CD1c-positive myeloid dendritic cell (primary cell): Measurements from ENCODE around the gene C18orf32.
"Not testable (repeated sequence)": the region's sequence is repeated elsewhere in the genome, so short reads cannot be mapped to it uniquely, and the experiment has no call there.

Source experiments
- DNase-seq: peaks from one replicate; pipeline ENCODE4 v3.0.0-alpha.2; 2016; ENCODE audit errors: extremely low spot score

C18orf32 gene

GRCh38 chr18:49500201-49500921, 13.3 kb upstream of the C18orf32 start:
- DNase-seq, result no peak

DNA sequence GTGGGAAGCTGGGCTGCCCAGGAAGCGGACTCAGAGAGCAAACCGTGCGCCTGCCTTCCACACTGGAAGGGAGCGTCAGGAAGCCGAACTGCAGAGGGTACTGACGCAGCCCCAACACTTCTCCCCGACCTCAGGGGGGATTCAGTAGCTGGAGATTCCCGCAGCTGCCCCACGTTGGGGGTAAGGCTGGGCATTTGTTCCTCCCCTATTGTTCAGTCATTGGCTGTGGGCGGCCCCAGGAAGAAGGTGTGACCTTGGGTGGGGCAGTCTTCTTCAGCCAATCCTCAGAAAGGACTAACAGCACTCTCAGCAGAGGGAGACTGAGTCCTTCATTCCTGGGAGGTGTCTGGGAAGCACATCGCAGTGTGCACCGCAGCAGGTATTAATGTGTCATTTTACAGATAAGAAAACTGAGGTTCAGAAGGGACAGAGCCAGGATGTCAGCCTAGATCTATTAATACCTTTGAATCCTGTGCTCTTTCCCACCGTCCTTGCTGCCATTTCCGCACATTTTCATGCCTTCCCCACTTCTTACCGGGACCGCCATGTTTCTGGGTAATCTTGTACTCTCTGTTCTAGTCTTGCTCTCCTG, 12.1 kb upstream of the C18orf32 start:
- no peak for DNase-seq

GRCh38 chr18:49495480-49495879, 8.4 kb upstream of the C18orf32 start:
- DNase-seq, result no peak

- DNase-seq, result no peak
Measured at GRCh38 chr18:49495076-49495475, 8.0 kb upstream of the C18orf32 start.

- no peak for DNase-seq
Measured at GRCh38 chr18:49494660-49495059, 7.6 kb upstream of the C18orf32 start.

DNA sequence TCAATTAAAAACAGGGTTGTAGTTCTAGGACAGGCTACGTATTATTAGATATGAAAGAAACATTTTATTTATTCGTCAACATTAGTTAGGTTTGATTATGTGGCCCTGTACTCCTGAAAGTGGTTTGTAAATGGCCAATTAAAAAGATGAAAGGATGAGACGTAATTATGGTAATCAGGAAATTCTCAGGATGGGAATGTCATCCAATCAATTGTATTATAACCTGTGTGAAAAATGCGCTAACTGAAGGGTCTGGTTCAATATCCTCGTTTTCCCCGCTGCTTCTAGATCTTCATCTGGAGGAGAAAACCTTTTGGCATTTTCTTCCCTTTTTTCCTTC, 5.6 kb upstream of the C18orf32 start:
- no peak for DNase-seq

DNA sequence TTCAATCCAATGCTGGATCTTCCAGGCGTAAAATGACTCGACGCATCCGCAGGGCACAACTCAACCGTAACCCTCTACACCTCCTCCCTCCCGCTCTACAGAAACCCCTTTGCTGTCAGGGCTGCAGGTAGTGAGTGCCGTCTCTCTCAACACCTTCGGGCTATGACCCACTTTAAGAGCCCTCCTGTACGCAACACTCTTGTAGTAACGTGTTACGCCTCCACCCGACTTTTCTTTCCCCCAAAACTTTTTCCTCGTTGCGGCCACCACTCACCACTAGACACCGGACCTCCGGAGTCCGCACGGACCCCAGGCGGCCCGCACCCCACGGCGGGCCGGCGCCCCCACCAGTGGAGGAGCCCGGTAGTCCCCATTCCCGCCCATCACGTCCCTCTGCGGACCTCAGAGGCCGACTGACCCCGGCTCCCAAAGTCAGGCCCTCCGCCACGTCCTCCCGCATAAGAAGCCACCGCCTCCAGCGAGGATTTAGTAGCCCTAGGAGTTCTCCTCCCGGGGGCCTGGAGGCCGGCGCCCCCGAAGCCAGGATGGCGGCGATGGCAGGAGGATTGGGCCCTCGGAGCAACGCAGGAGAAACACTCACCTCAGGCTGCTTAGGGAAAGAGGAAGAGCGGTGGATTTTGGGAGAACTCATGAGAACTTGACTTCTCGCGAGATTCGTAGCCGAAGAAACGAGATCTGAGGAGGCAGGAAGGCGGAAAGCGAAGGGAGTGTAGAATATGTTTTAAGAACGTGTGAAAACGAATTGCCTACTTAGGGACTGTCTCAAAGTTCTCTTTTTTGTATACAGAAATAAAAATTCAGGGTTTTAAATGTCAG, 5.0 kb upstream of the C18orf32 start, which contains the start of gene RPL17:
Gene RPL17, minus strand, starts transcription at position 609 of the 837 bp plus-strand sequence.
- peak; percentile 98 for DNase-seq

DNA sequence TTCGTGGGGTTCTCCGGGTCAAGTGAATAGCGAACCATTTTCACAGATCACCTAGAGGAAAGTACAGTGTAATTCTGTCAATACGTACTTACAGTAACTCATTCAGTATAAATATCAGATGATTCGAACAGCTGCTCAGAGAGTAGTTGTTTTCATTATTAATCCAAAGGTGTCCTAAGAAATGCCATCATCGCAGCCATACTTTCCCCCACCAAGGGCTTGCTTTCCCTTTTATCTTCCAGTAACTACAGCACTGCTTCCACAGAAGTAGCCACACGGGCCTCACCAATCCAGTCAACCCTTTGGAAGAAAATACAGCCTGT, 4.5 kb upstream of the C18orf32 start:
- no peak for DNase-seq

DNA sequence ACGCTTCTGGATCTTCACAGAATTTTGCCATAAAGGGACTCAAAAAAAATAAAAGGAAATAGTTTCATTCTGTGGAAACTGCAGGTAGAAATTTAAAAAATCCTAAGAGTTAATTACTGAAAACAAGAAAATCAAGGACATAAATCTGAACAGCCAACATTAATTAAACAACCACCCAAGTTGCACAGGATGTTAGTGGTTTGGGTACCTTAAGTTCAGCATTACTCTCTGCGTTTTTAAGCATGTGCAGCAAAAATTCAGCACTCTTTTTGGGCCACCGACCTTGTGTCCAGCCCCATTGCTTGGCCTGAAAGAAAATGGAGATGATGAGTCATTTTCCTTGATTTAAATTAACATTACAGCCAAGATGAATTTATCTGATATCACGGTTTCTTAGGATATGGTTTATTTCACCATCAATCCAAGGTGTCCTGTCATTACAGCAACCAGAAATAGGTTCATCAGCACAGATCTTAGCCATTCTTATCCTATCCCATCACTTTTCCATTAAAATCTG, 3.3 kb upstream of the C18orf32 start:
- DNase-seq, result no peak

DNA sequence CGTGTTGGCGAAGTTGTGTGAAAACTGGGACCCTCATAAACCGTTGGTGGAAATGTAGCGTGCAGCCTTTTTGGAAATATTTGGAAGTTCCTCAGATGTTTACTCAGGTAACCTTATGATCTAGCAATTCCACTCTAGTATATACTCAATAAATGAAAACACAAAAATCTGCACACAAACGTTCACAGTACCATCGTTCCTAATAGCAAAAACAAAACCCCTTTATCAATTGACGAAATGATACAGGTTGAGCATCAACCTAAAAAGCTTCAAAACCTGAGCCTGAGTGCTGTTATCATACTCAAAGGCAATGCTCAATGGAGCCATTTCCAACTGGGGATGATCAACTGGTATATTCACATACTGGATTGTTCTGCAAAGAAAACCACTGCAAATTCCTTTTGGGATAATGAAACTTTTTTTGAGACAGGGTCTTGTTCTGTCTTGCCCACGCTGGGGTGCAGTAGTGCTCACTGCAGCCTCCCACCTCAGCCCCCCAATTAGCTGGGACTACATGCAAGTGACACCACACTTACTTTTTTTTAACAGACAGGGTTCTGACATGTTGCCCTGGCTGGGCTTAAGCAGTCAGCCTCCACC, 777 bp upstream of the C18orf32 start:
- no peak for DNase-seq

DNA sequence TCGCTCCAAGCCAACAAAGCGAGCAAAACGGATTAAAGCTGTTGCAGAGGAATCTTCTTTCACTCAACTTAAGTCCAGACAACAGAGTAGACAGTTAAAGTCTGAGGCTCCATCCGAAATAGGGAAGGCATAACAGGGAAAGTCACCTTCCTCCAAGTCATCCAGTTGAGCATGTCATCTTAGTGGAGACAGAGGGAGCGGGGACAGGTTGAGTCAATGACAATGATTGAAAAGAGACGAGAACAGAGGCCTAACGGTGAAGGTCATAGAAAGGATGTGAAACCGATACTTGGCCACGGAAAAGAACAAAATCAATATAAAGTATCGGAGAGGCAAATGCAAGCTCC, 455 bp downstream of the C18orf32 start:
- DNase-seq, result peak; percentile 52

DNA sequence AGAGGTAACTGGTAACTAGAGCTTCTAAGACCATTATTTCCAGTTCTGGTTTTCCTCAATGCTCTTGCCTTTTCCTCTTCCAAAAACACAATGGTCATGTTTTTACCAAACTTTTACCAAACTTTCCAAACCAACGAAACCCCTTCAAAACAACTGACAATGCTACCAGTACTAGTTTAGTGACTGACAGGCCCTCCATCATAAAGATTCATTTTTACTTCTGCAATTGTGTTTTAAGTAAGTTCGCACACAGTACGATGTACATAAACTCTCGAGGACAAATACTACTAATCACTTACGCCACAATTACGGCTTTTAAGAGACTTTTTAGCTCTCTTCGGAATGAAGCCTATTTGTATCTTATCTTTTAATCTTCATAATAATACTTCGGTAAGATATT, 900 bp downstream of the C18orf32 start:
- peak; percentile 37 for DNase-seq

DNA sequence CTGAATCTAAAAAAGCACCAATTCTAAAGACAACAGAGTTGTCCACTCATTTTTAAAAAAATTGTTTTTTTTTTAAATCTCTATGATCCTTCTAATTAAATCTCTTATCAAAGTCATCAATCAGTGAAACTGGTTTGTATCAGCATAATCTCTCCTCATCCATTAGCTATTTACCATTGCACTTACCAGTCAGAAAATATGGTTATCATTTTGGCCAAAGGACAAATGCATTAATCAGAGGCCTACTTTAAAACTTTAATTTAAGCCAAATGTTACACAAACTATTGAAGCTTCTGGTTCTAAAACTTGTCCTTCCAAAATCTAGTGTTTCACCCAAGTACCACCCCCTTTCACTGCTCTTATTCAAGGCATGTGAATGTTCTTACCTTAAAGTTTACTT, 3.8 kb downstream of the C18orf32 start:
- no peak for DNase-seq

GRCh38 chr18:49481907-49482306, 5.1 kb downstream of the C18orf32 start:
- peak; percentile 15 for DNase-seq

- DNase-seq, result no peak
Measured at GRCh38 chr18:49481317-49481716, 5.7 kb downstream of the C18orf32 start.

GRCh38 chr18:49479381-49480137, 7.5 kb downstream of the C18orf32 start:
- DNase-seq, result no peak

GRCh38 chr18:49476664-49477411, 10.2 kb downstream of the C18orf32 start:
- peak; percentile 84 for DNase-seq

GRCh38 chr18:49474935-49475334, 12.1 kb downstream of the C18orf32 start:
- DNase-seq, result not testable (repeated sequence)

- no peak for DNase-seq
Measured at GRCh38 chr18:49473721-49474120, 13.3 kb downstream of the C18orf32 start.

GRCh38 chr18:49472459-49472858, 14.6 kb downstream of the C18orf32 start:
- DNase-seq, result no peak

GRCh38 chr18:49471532-49471931, 15.5 kb downstream of the C18orf32 start:
- DNase-seq, result no peak
